ENCODE data around the gene AVP.

Gene AVP

GRCh38 chr20:3109350-3110302 lies 25.1 kb upstream of the AVP start:
- DNase-seq (ENCODE audit: low read depth) = no peak

GRCh38 chr20:3107464-3108025 lies 23.0 kb upstream of the AVP start:
- no peak for DNase-seq (ENCODE audit: low read depth)

GRCh38 chr20:3106658-3107463 lies 22.3 kb upstream of the AVP start:
- no peak for DNase-seq (ENCODE audit: low read depth)

- DNase-seq (ENCODE audit: low read depth) = no peak
Observed at GRCh38 chr20:3106185-3106584, 21.7 kb upstream of the AVP start.

- DNase-seq (ENCODE audit: low read depth) = no peak
Observed at GRCh38 chr20:3105256-3106137, 21.0 kb upstream of the AVP start.

- DNase-seq (ENCODE audit: low read depth) = no peak
Observed at GRCh38 chr20:3103369-3104032, 19.0 kb upstream of the AVP start.

- no peak for DNase-seq (ENCODE audit: low read depth)
Observed at GRCh38 chr20:3102575-3103368, 18.2 kb upstream of the AVP start.

- DNase-seq (ENCODE audit: low read depth) = peak; percentile 28
Observed at GRCh38 chr20:3101737-3102574, 17.4 kb upstream of the AVP start.

GRCh38 chr20:3101251-3101650 lies 16.7 kb upstream of the AVP start:
- no peak for DNase-seq (ENCODE audit: low read depth)

GRCh38 chr20:3100480-3100879 lies 16.0 kb upstream of the AVP start:
- no peak for DNase-seq (ENCODE audit: low read depth)

- DNase-seq (ENCODE audit: low read depth) = no peak
Observed at GRCh38 chr20:3094848-3095629, 10.5 kb upstream of the AVP start.

- DNase-seq (ENCODE audit: low read depth) = peak; percentile 40
Observed at GRCh38 chr20:3093861-3094361, 9.4 kb upstream of the AVP start.

- DNase-seq (ENCODE audit: low read depth) = peak; percentile 44
Observed at GRCh38 chr20:3092611-3093379, 8.3 kb upstream of the AVP start.

- no peak for DNase-seq (ENCODE audit: low read depth)
Observed at GRCh38 chr20:3090565-3090964, 6.0 kb upstream of the AVP start.

- DNase-seq (ENCODE audit: low read depth) = no peak
Observed at GRCh38 chr20:3088031-3088430, 3.5 kb upstream of the AVP start.

GRCh38 chr20:3085571-3086072 lies 1.1 kb upstream of the AVP start:
- no peak for DNase-seq (ENCODE audit: low read depth)

GRCh38 chr20:3084986-3085360 lies 449 bp upstream of the AVP start:
- no peak for DNase-seq (ENCODE audit: low read depth)
